Left renal cortex interstitium (tissue), 4 donors: Measurements from ENCODE around the gene REM1. TPM values are rescaled to one million over a fixed set of nuclear protein-coding genes. Genes with fewer than 3 reads are reported as not detected.
"Not testable (repeated sequence)": the region's sequence is repeated elsewhere in the genome, so short reads cannot be mapped to it uniquely, and the experiment has no call there.

Source experiments
- DNase-seq, 4 donors: peaks; one replicate each; pipeline ENCODE4 v3.0.0-alpha.2; 2013; ENCODE audit warnings: low read depth in 4 of 4, low spot score in 2 of 4, missing footprints in 1 of 4
- polyA plus RNA-seq, 4 donors: library from polyadenylated mRNA; unstranded; fragments of 120-200 nt; gene quantifications; one replicate each; pipeline ENCODE4 v1.2.1, GENCODE V29; 2013; ENCODE audit not compliant: insufficient read length in 4 of 4

The REM1 gene
- polyA plus RNA-seq, 4 donors = 0.42 to 0.91 (median 0.69) TPM

GRCh38 chr20:31517373-31517772 is 42.3 kb downstream of the REM1 start:
- DNase-seq = no peak

- DNase-seq = not testable (repeated sequence)
Observed at GRCh38 chr20:31521267-31521666, 46.2 kb downstream of the REM1 start.

GRCh38 chr20:31522731-31523130 is 47.6 kb downstream of the REM1 start:
- no peak for DNase-seq

- DNase-seq = no peak
Observed at GRCh38 chr20:31523361-31524283, 48.5 kb downstream of the REM1 start.

GRCh38 chr20:31527266-31527665 is 52.2 kb downstream of the REM1 start:
- no peak for DNase-seq

Other genes starting within 250 kb of the REM1 start
- not detected for gene DEFB115, start 217.6 kb upstream of the REM1 start, polyA plus RNA-seq
- gene DEFB116, start 166.7 kb upstream of the REM1 start, polyA plus RNA-seq = not detected
- gene DEFB118, start 106.7 kb upstream of the REM1 start, polyA plus RNA-seq = not detected
- gene DEFB119, start 84.7 kb upstream of the REM1 start, polyA plus RNA-seq = not detected
- gene DEFB121, start 69.1 kb upstream of the REM1 start, polyA plus RNA-seq = not detected
- gene DEFB123, start 34.7 kb upstream of the REM1 start, polyA plus RNA-seq = not detected
- under 1 TPM in 2 of 4 donors, not detected in 2; 0.19 to 0.37 TPM for gene DEFB124, start 161 bp upstream of the REM1 start, polyA plus RNA-seq
- gene HM13, start 39.2 kb downstream of the REM1 start, polyA plus RNA-seq = 100 to 1,000 TPM; 136 to 161 (median 136) TPM
- gene ID1, start 130.0 kb downstream of the REM1 start, polyA plus RNA-seq = 100 to 1,000 TPM; 159 to 263 (median 204) TPM
- 1 to 10 TPM; 1.8 to 3.0 (median 2.4) TPM for gene COX4I2, start 162.6 kb downstream of the REM1 start, polyA plus RNA-seq
- 10 to 100 TPM; 71.6 to 95.8 (median 79.7) TPM for gene BCL2L1, start 247.6 kb downstream of the REM1 start, polyA plus RNA-seq